ENCODE measurements around the gene DCAF11.

DCAF11 gene

GRCh38 chr14:24068711-24069410, 45.7 kb upstream of the DCAF11 start:
- in situ Hi-C loops (cut with HindIII; ENCODE audit: low sequenced_read_pairs): no loop called here
- TF ChIP-seq CTCF (IDR thresholded peaks at IDR 0.05; ENCODE audit: low read depth, low read length, missing control alignments): no peak
- H3K4me3 ChIP-seq (ENCODE audit: low read depth, low read length): no peak overlapping the region
- no peak for DNase-seq (ENCODE audit: low read depth)

- no peak overlapping the region for H3K4me3 ChIP-seq (ENCODE audit: low read depth, low read length)
- no peak for TF ChIP-seq CTCF (IDR thresholded peaks at IDR 0.05; ENCODE audit: low read depth, low read length, missing control alignments)
- in situ Hi-C loops (cut with HindIII; ENCODE audit: low sequenced_read_pairs): no loop called here
- no peak for DNase-seq (ENCODE audit: low read depth)
These were observed 45.2 kb upstream of the DCAF11 start for GRCh38 chr14:24069411-24069735.

- no peak overlapping the region for H3K4me3 ChIP-seq (ENCODE audit: low read depth, low read length)
- no peak for DNase-seq (ENCODE audit: low read depth)
- no peak for TF ChIP-seq CTCF (IDR thresholded peaks at IDR 0.05; ENCODE audit: low read depth, low read length, missing control alignments)
- in situ Hi-C loops (cut with HindIII; ENCODE audit: low sequenced_read_pairs): no loop called here
These were observed 44.1 kb upstream of the DCAF11 start for GRCh38 chr14:24070285-24071143.

- DNase-seq (ENCODE audit: low read depth): no peak
- no peak within 1 kb of the TSS for H3K4me3 ChIP-seq (ENCODE audit: low read depth, low read length)
- in situ Hi-C loops (cut with HindIII; ENCODE audit: low sequenced_read_pairs): no loop called here
- TF ChIP-seq CTCF (IDR thresholded peaks at IDR 0.05; ENCODE audit: low read depth, low read length, missing control alignments): no peak
These were observed 43.4 kb upstream of the DCAF11 start, which contains the start of gene CPNE6 for GRCh38 chr14:24071144-24071697. TSS of gene CPNE6 (plus strand) at chr14:24071562. CDS start at chr14:24072937, 1,375 bp downstream.

GRCh38 chr14:24071836-24072430, 42.6 kb upstream of the DCAF11 start:
- no peak overlapping the region for H3K4me3 ChIP-seq (ENCODE audit: low read depth, low read length)
- in situ Hi-C loops (cut with HindIII; ENCODE audit: low sequenced_read_pairs): no loop called here
- TF ChIP-seq CTCF (IDR thresholded peaks at IDR 0.05; ENCODE audit: low read depth, low read length, missing control alignments): no peak
- DNase-seq (ENCODE audit: low read depth): no peak

- in situ Hi-C loops (cut with HindIII; ENCODE audit: low sequenced_read_pairs): no loop called here
These were observed 42.1 kb upstream of the DCAF11 start for GRCh38 chr14:24072436-24072835.

More at GRCh38 chr14:24072436-24072835, 42.1 kb upstream of the DCAF11 start:
- no peak overlapping the region for H3K4me3 ChIP-seq (ENCODE audit: low read depth, low read length)
- DNase-seq (ENCODE audit: low read depth): no peak
- no peak for TF ChIP-seq CTCF (IDR thresholded peaks at IDR 0.05; ENCODE audit: low read depth, low read length, missing control alignments)
